Uterus (tissue), 2 donors: ENCODE measurements around the gene CEP112.

Experiments
- POLR2A ChIP-seq, 2 donors: fragments of 450-650 bp; IDR thresholded peaks; one replicate each; pipeline ENCODE4 v1.6.1; 2016; ENCODE audit warnings: antibody characterized with exemption in 2 of 2, mild to moderate bottlenecking in 1 of 2, moderate library complexity in 1 of 2
- TF ChIP-seq, protein P1 (sequence below), 4 experiments: fragments of 200-600 bp in 2 of 4; fragments of 450-650 bp in 2 of 4; sonication (generic) in 2 of 4; IDR thresholded peaks; one replicate each; pipeline ENCODE4 v1.5.1; 2016 to 2019; ENCODE audit warnings: antibody characterized with exemption in 4 of 4, mild to moderate bottlenecking in 2 of 4, moderate library complexity in 1 of 4

DNA sequence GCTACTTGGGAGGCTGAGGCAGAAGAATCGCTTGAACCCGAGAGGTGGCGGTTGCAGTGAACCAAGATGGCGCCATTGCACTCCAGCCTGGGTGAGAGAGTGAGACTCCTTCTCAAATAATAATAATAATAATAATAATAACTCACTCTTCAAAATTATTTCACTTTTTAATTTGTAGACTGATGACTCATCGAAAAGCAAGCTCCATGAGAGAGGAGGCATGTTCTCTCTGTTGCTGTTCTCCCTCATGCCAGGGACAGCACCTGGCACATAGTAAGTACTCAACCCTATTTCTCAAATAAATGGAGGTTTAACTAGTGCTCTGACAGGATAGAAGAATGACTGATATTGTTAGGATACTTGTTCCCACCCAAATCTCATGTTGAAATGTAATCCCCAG lies 265.3 kb downstream of the CEP112 start:
- TF ChIP-seq, protein P1, sequence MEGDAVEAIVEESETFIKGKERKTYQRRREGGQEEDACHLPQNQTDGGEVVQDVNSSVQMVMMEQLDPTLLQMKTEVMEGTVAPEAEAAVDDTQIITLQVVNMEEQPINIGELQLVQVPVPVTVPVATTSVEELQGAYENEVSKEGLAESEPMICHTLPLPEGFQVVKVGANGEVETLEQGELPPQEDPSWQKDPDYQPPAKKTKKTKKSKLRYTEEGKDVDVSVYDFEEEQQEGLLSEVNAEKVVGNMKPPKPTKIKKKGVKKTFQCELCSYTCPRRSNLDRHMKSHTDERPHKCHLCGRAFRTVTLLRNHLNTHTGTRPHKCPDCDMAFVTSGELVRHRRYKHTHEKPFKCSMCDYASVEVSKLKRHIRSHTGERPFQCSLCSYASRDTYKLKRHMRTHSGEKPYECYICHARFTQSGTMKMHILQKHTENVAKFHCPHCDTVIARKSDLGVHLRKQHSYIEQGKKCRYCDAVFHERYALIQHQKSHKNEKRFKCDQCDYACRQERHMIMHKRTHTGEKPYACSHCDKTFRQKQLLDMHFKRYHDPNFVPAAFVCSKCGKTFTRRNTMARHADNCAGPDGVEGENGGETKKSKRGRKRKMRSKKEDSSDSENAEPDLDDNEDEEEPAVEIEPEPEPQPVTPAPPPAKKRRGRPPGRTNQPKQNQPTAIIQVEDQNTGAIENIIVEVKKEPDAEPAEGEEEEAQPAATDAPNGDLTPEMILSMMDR (IDR thresholded peaks at IDR 0.05): no peak
- no peak for TF ChIP-seq POLR2A (IDR thresholded peaks at IDR 0.05)
